Progenitor cell of endocrine pancreas (in vitro differentiated cells): ENCODE data around the gene KEAP1. TPM values are rescaled to one million over a fixed set of nuclear protein-coding genes. Genes with fewer than 3 reads are reported as not detected.

Experiments used
- DNase-seq: peaks from one replicate; pipeline ENCODE4 v3.0.0; 2021; ENCODE audit warnings: low spot score; ENCODE audit not compliant: unreplicated experiment
- H3K27ac Mint-ChIP-seq: 2 replicates; pipeline ENCODE4 v1.8.0; 2021; ENCODE audit warnings: mild to moderate bottlenecking, moderate library complexity, mixed read lengths
- H3K27me3 Mint-ChIP-seq: 2 replicates; pipeline ENCODE4 v1.8.0; 2021; ENCODE audit warnings: mixed read lengths
- H3K36me3 Mint-ChIP-seq: 2 replicates; pipeline ENCODE4 v1.8.0; 2022; ENCODE audit warnings: mixed read lengths; ENCODE audit not compliant: insufficient read depth
- H3K4me1 Mint-ChIP-seq: 2 replicates; pipeline ENCODE4 v1.8.0; 2021; ENCODE audit warnings: low read depth, mixed read lengths
- H3K4me3 Mint-ChIP-seq: 2 replicates; pipeline ENCODE4 v1.8.0; 2021; ENCODE audit warnings: low read depth, mild to moderate bottlenecking, moderate library complexity, mixed read lengths
- H3K9me3 Mint-ChIP-seq: 2 replicates; pipeline ENCODE4 v1.8.0; 2021; ENCODE audit warnings: low read depth, mixed read lengths
- total RNA-seq: library from RNA; stranded (reverse); gene quantifications from 2 replicates; pipeline ENCODE4 v1.2.1, GENCODE V29; 2021
- TF ChIP-seq, protein P1 (sequence below): fragments of 200-600 bp; sonication (generic); IDR thresholded peaks from one replicate; pipeline ENCODE4 v1.5.0; 2021; ENCODE audit warnings: antibody characterized with exemption, mild to moderate bottlenecking; ENCODE audit not compliant: unreplicated experiment

KEAP1 gene
- total RNA-seq, 1 donor from 2014 or later, result 76.6 TPM

DNA sequence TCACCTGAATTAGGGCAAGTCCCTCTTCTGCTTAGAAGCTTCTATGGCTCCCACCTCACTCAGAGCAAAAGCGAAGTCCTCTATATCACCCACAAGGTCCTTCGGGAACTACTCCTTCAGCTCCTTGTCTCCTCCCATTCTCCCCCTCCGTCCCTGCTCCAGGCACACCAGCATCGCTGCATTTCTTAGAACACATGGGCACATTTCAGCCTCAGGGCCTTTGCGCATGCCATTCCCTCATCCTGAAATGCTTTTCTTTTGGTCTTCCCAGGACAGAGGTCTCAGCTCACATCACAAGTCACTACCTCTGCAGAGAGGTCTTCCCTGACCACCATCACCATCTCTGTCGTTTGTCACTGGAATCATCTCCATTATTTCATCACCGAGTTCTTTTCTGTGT lies 10.1 kb upstream of the KEAP1 start:
- no peaks in the 10 kb centered on the region for H3K9me3 Mint-ChIP-seq
- no peak overlapping the region for H3K4me3 Mint-ChIP-seq
- no peaks in the 10 kb centered on the region for H3K36me3 Mint-ChIP-seq
- DNase-seq, result no peak
- peaks cover 6% of the 10 kb centered on the region for H3K4me1 Mint-ChIP-seq
- H3K27me3 Mint-ChIP-seq, result peaks cover 36% of the 10 kb centered on the region
- no peak overlapping the region for H3K27ac Mint-ChIP-seq
- TF ChIP-seq, protein P1, sequence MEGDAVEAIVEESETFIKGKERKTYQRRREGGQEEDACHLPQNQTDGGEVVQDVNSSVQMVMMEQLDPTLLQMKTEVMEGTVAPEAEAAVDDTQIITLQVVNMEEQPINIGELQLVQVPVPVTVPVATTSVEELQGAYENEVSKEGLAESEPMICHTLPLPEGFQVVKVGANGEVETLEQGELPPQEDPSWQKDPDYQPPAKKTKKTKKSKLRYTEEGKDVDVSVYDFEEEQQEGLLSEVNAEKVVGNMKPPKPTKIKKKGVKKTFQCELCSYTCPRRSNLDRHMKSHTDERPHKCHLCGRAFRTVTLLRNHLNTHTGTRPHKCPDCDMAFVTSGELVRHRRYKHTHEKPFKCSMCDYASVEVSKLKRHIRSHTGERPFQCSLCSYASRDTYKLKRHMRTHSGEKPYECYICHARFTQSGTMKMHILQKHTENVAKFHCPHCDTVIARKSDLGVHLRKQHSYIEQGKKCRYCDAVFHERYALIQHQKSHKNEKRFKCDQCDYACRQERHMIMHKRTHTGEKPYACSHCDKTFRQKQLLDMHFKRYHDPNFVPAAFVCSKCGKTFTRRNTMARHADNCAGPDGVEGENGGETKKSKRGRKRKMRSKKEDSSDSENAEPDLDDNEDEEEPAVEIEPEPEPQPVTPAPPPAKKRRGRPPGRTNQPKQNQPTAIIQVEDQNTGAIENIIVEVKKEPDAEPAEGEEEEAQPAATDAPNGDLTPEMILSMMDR, result no peak

DNA sequence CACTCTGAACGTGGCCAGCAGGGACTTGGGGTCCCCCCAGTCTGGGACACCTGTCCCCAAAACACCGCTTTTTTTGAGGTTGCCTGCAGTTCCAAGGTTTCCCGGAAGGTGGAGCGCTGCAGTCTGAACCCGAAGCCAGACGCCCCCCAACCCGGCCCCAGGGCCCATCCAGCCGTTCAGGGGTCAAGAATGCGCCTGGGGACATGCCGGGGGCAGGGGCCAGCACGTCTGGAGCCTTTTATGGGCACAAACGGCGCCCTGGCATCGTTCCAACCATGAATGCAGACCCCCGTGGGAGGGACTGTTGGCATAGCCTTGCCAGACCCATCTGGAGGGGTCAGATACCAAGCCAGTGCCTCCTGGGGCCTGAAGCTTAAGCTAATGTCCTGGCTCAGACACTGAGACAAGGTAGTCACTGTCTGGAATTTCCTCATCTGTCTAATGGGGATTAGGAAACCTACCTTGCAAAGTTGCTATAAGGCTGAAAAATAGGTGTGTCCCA lies 7.2 kb upstream of the KEAP1 start:
- Mint-ChIP-seq H3K4me3 (no peak overlapping the region), H3K36me3 (no peaks in the 10 kb centered on the region), H3K4me1 (no peaks in the 10 kb centered on the region), H3K27ac (no peak overlapping the region), H3K27me3 (peaks cover 17% of the 10 kb centered on the region), H3K9me3 (no peaks in the 10 kb centered on the region)
- DNase-seq, result peak; percentile 58
- TF ChIP-seq, protein P1, result peak; percentile 80

DNA sequence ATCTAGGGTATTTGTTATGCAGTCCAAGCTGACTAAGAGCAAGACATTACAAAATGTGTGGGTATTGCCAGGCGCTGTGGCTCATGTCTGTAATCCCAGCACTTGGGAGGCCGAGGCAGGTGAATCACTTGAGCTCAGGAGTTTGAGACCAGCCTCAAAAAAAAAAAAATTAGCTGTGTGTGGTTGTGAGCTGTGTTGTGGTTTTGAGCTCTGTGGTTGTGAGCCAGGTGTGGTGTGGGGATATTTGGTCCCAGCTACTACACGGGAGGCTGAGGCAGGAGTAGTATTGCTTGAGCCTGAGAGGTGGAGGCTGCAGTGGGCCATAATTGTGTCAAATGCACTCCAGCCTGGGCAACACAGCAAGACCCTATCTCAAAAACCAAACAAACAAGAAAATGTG lies 5.6 kb upstream of the KEAP1 start:
- Mint-ChIP-seq H3K4me1 (no peaks in the 10 kb centered on the region), H3K27ac (no peak overlapping the region), H3K4me3 (no peak overlapping the region), H3K36me3 (no peaks in the 10 kb centered on the region), H3K9me3 (no peaks in the 10 kb centered on the region), H3K27me3 (peaks cover 12% of the 10 kb centered on the region)
- DNase-seq, result no peak
- TF ChIP-seq, protein P1, result no peak

DNA sequence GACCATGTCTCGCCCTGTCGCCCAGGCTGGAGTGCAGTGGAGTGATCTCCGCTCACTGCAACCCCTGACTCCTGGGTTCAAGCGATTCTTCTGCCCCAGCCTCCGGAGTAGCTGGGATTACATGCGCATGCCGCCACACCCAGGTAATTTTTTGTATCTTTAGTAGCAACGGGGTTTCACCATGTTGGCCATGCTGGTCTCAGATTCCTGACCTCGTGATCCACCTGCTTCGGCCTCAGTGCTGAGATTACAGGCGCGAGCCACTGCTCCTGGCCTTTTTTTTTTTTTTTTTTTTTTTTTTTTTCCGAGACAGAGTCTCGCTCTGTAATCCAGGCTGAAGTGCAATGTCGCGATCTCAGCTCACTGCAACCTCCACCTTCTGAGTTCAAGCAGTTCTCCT lies 4.9 kb upstream of the KEAP1 start:
- no peak for DNase-seq
- H3K4me1 Mint-ChIP-seq, result no peaks in the 10 kb centered on the region
- TF ChIP-seq, protein P1, result no peak
- no peak overlapping the region for H3K27ac Mint-ChIP-seq
- peaks cover 5% of the 10 kb centered on the region for H3K27me3 Mint-ChIP-seq
- H3K36me3 Mint-ChIP-seq, result no peaks in the 10 kb centered on the region
- H3K9me3 Mint-ChIP-seq, result no peaks in the 10 kb centered on the region
- no peak overlapping the region for H3K4me3 Mint-ChIP-seq

DNA sequence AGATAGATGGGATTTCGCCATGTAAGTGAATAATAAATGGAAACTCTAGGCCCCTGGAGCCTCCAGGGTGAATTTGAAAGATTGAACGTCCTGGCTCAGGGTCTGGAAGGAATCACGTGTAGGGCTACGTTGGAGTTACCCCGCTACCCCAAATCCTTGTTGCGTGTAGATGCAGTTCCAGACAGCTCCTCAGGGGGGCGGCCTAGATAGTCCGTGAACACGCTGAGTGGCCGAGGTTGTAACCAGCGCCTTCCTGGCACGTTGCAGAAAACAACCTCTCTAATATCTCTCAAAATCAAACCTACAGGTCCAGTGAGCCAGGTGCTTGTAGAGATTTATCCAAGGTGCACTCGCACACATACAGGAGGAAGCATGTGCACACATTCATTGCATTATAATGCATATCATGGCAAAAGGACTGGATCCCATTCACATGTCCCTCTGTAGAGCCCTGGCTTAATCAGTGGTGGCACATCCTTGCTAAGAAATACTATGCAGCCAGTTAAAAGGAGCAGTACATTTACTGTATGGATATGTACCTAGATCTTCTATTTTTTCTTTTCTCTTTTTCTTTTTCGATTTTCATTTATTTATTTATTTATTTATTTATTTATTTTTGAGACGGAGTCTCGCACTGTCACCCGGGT lies 2.5 kb upstream of the KEAP1 start:
- TF ChIP-seq, protein P1, result peak; percentile 63
- H3K4me3 Mint-ChIP-seq, result peak overlapping the region; percentile 38
- DNase-seq, result peak; percentile 55
- no peaks in the 10 kb centered on the region for H3K36me3 Mint-ChIP-seq
- peaks cover 3% of the 10 kb centered on the region for H3K4me1 Mint-ChIP-seq
- no peaks in the 10 kb centered on the region for H3K9me3 Mint-ChIP-seq
- H3K27me3 Mint-ChIP-seq, result no peaks in the 10 kb centered on the region
- peak overlapping the region; percentile 33 for H3K27ac Mint-ChIP-seq
